ENCODE measurements around the gene XRCC4. TPM values are rescaled to one million over a fixed set of nuclear protein-coding genes. Genes with fewer than 3 reads are reported as not detected.

Gene XRCC4
- total RNA-seq, 1 experiment from 2014 or later: 13.8 TPM

GRCh38 chr5:83340511-83340918, 263.2 kb downstream of the XRCC4 start:
- H3K79me2 ChIP-seq (ENCODE audit: low read length): no peaks in the 10 kb centered on the region
- ChIA-PET POLR2A (ENCODE audit: unreplicated experiment) (no interaction called here), CTCF (no interaction called here)
- H3K9ac ChIP-seq (ENCODE audit: low read length): no peak overlapping the region
- intact Hi-C loops (cut with micrococcal nuclease): no loop called here
- H3K27me3 ChIP-seq (ENCODE audit: low read length): no peaks in the 10 kb centered on the region
- H3K27ac ChIP-seq (ENCODE audit: low read length): no peak overlapping the region
- no peak for TF ChIP-seq EZH2phosphoT487 (IDR thresholded peaks at IDR 0.05; ENCODE audit: borderline replicate concordance, low read length)
- TF ChIP-seq EZH2 (IDR thresholded peaks at IDR 0.05; ENCODE audit: low read length, unreplicated experiment): no peak
- TF ChIP-seq CTCF (conservative IDR thresholded peaks at IDR 0.05; ENCODE audit: low read depth, low read length): no peak
- H3K36me3 ChIP-seq (ENCODE audit: low read depth, low read length): no peaks in the 10 kb centered on the region
- BruUV-seq (replicated peaks): no TSS peak
- no peaks in the 10 kb centered on the region for H3F3A ChIP-seq (ENCODE audit: low read length, unreplicated experiment)
- DNase-seq (no peak), ATAC-seq (no peak)
- H3K9me2 ChIP-seq (replicated peaks; ENCODE audit: low read length): no peaks in the 10 kb centered on the region
- no peak overlapping the region for H2AFZ ChIP-seq (ENCODE audit: low read length)
- no peak overlapping the region for H3K4me2 ChIP-seq (ENCODE audit: low read length)
- H4K20me1 ChIP-seq (ENCODE audit: low read length): no peaks in the 10 kb centered on the region
- H3K9me3 ChIP-seq (ENCODE audit: low read length): no peaks in the 10 kb centered on the region
- H3K4me3 ChIP-seq (ENCODE audit: low read length): no peak overlapping the region
- H3K4me1 ChIP-seq (ENCODE audit: insufficient read depth, low read length): no peaks in the 10 kb centered on the region

- no peaks in the 10 kb centered on the region for H4K20me1 ChIP-seq (ENCODE audit: low read length)
- CTCF ChIA-PET: no interaction called here
- no peak overlapping the region for H3K4me2 ChIP-seq (ENCODE audit: low read length)
- H3K4me1 ChIP-seq (ENCODE audit: insufficient read depth, low read length): no peaks in the 10 kb centered on the region
- no peaks in the 10 kb centered on the region for H3F3A ChIP-seq (ENCODE audit: low read length, unreplicated experiment)
- no peaks in the 10 kb centered on the region for H3K27me3 ChIP-seq (ENCODE audit: low read length)
- H3K4me3 ChIP-seq (ENCODE audit: low read length): no peak overlapping the region
- no peak for ATAC-seq
- no peak for DNase-seq
- no TSS peak for BruUV-seq (replicated peaks)
- H2AFZ ChIP-seq (ENCODE audit: low read length): no peak overlapping the region
- no peaks in the 10 kb centered on the region for H3K36me3 ChIP-seq (ENCODE audit: low read depth, low read length)
- no peaks in the 10 kb centered on the region for H3K9me3 ChIP-seq (ENCODE audit: low read length)
- no peaks in the 10 kb centered on the region for H3K79me2 ChIP-seq (ENCODE audit: low read length)
- no peak overlapping the region for H3K27ac ChIP-seq (ENCODE audit: low read length)
- intact Hi-C loops (cut with micrococcal nuclease): no loop called here
- no peak overlapping the region for H3K9ac ChIP-seq (ENCODE audit: low read length)
- POLR2A ChIA-PET (ENCODE audit: unreplicated experiment): no interaction called here
- TF ChIP-seq EZH2phosphoT487 (IDR thresholded peaks at IDR 0.05; ENCODE audit: borderline replicate concordance, low read length) (no peak), EZH2 (IDR thresholded peaks at IDR 0.05; ENCODE audit: low read length, unreplicated experiment) (no peak), CTCF (conservative IDR thresholded peaks at IDR 0.05; ENCODE audit: low read depth, low read length) (no peak)
- no peaks in the 10 kb centered on the region for H3K9me2 ChIP-seq (replicated peaks; ENCODE audit: low read length)
These were observed 264.5 kb downstream of the XRCC4 start for GRCh38 chr5:83341815-83342334.

GRCh38 chr5:83342465-83342864, 265.1 kb downstream of the XRCC4 start:
- intact Hi-C loops (cut with micrococcal nuclease): no loop called here
- no peak overlapping the region for H3K4me3 ChIP-seq (ENCODE audit: low read length)
- no peaks in the 10 kb centered on the region for H3K79me2 ChIP-seq (ENCODE audit: low read length)
- H3K27me3 ChIP-seq (ENCODE audit: low read length): no peaks in the 10 kb centered on the region
- no peak overlapping the region for H3K27ac ChIP-seq (ENCODE audit: low read length)
- no peak for DNase-seq
- no peaks in the 10 kb centered on the region for H3K9me2 ChIP-seq (replicated peaks; ENCODE audit: low read length)
- H4K20me1 ChIP-seq (ENCODE audit: low read length): no peaks in the 10 kb centered on the region
- H3K9me3 ChIP-seq (ENCODE audit: low read length): no peaks in the 10 kb centered on the region
- CTCF ChIA-PET: no interaction called here
- no peaks in the 10 kb centered on the region for H3F3A ChIP-seq (ENCODE audit: low read length, unreplicated experiment)
- H3K4me2 ChIP-seq (ENCODE audit: low read length): no peak overlapping the region
- H3K4me1 ChIP-seq (ENCODE audit: insufficient read depth, low read length): no peaks in the 10 kb centered on the region
- no peak overlapping the region for H2AFZ ChIP-seq (ENCODE audit: low read length)
- H3K36me3 ChIP-seq (ENCODE audit: low read depth, low read length): no peaks in the 10 kb centered on the region
- no peak for TF ChIP-seq EZH2 (IDR thresholded peaks at IDR 0.05; ENCODE audit: low read length, unreplicated experiment)
- TF ChIP-seq CTCF (conservative IDR thresholded peaks at IDR 0.05; ENCODE audit: low read depth, low read length): no peak
- TF ChIP-seq EZH2phosphoT487 (IDR thresholded peaks at IDR 0.05; ENCODE audit: borderline replicate concordance, low read length): no peak
- ATAC-seq: no peak
- POLR2A ChIA-PET (ENCODE audit: unreplicated experiment): no interaction called here
- H3K9ac ChIP-seq (ENCODE audit: low read length): no peak overlapping the region
- no TSS peak for BruUV-seq (replicated peaks)
